ENCODE measurements around the gene SDCCAG8.

Gene SDCCAG8

DNA sequence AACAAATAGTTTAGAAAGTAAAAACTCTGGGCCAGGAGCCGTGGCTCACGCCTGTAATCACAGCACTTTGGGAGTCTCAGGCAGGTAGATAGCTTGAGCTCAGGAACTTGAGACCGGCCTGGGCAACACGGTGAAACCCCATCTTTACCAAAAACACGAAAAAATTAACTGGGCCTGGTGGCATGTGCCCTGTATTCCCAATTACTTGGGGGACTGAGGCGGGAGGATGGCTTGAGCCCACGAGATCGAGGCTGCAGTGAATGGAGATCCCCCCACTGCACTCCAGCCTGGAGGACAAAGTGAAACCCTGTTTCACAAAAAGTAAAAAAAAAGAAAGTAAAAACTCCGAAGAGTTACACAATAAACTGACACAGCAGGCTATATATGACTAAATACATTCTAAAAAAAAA is 11.4 kb upstream of the SDCCAG8 start:
- TF ChIP-seq, protein P1, sequence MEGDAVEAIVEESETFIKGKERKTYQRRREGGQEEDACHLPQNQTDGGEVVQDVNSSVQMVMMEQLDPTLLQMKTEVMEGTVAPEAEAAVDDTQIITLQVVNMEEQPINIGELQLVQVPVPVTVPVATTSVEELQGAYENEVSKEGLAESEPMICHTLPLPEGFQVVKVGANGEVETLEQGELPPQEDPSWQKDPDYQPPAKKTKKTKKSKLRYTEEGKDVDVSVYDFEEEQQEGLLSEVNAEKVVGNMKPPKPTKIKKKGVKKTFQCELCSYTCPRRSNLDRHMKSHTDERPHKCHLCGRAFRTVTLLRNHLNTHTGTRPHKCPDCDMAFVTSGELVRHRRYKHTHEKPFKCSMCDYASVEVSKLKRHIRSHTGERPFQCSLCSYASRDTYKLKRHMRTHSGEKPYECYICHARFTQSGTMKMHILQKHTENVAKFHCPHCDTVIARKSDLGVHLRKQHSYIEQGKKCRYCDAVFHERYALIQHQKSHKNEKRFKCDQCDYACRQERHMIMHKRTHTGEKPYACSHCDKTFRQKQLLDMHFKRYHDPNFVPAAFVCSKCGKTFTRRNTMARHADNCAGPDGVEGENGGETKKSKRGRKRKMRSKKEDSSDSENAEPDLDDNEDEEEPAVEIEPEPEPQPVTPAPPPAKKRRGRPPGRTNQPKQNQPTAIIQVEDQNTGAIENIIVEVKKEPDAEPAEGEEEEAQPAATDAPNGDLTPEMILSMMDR (IDR thresholded peaks at IDR 0.05; ENCODE audit: borderline replicate concordance, control extremely low read depth, extremely low read depth, insufficient read depth, missing control alignments), result no peak
- no peak for DNase-seq (ENCODE audit: low spot score)
- in situ Hi-C loops (cut with MboI; ENCODE audit: low sequenced_read_pairs, unreplicated experiment), result no loop called here

DNA sequence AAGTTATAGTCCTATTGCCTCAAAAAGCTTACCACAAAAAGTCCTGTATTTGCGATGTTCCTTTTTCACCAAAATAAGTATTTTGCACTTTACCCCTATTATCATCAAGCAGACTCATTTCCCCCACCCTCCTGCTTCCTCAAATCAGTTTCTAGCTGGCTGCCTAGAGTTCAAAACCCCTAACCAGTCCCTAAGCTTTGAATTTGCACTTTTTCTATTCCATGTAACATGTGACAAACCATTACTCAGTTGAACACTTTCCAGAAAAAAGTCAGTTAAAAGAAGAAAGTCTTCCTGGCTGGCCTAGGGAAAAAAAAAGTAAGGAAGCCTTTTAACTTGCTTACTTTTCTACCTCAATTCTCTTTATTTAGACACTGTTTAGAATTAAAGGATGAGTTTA is 8.9 kb upstream of the SDCCAG8 start:
- DNase-seq (ENCODE audit: low spot score), result no peak
- in situ Hi-C loops (cut with MboI; ENCODE audit: low sequenced_read_pairs, unreplicated experiment), result no loop called here
- TF ChIP-seq, protein P1 (IDR thresholded peaks at IDR 0.05; ENCODE audit: borderline replicate concordance, control extremely low read depth, extremely low read depth, insufficient read depth, missing control alignments), result no peak

DNA sequence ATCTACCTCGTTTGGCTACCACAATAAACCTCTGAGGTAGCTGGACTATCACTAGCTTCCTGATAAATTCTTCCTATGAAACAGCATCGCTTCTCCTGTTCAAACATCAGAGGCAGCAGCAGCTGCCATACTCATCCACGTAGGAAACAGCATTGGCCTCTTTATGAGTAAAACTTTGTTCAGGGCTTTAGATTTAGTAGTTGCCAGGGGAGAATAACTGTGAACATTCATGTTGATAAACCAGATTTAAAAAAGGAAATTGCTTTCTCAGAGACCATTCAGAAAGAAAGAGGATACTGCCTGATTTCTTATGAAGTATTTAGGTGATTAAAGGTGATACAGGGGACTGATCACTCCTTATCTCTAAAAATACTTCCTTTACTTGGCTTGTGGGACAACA is 7.9 kb upstream of the SDCCAG8 start:
- in situ Hi-C loops (cut with MboI; ENCODE audit: low sequenced_read_pairs, unreplicated experiment), result no loop called here
- TF ChIP-seq, protein P1 (IDR thresholded peaks at IDR 0.05; ENCODE audit: borderline replicate concordance, control extremely low read depth, extremely low read depth, insufficient read depth, missing control alignments), result no peak
- DNase-seq (ENCODE audit: low spot score), result no peak

DNA sequence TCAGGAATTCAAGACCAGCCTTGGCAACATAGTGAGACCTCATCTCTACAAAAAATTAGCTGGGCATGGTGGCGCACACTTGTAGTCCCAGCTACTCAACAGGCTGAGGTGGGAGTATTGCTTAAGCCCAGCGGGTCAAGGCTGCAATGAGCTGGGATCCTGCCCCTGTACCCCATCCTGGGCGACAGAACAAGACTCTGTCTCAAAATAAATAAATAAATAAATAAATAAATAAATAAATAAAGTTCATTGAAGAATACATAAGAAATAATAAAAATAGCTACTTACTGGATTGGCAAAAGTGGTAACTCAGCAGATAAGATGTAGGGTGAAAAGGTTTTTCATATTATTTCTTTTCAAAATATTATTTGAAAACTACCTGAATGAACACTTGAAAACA is 6.6 kb upstream of the SDCCAG8 start:
- TF ChIP-seq, protein P1 (IDR thresholded peaks at IDR 0.05; ENCODE audit: borderline replicate concordance, control extremely low read depth, extremely low read depth, insufficient read depth, missing control alignments), result no peak
- in situ Hi-C loops (cut with MboI; ENCODE audit: low sequenced_read_pairs, unreplicated experiment), result no loop called here
- no peak for DNase-seq (ENCODE audit: low spot score)

DNA sequence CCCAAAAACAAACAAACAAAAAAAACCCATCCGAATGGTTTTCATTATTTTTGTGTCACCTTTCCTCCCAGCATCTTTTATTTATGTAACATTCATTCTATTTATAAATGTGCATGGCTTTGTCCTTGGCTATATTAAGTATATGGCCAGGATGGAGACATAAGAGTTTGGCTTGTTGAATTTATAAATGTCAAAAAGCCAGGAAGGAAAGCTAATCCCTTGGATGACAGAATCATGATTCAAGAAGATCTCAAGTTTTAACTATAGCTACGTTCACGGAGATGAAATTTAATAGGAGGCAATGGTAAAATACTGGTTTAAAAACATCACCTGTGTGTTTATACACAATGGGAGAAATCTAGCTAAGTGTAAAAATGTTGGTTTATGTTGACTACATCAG is 5.7 kb upstream of the SDCCAG8 start:
- in situ Hi-C loops (cut with MboI; ENCODE audit: low sequenced_read_pairs, unreplicated experiment), result no loop called here
- DNase-seq (ENCODE audit: low spot score), result no peak
- TF ChIP-seq, protein P1 (IDR thresholded peaks at IDR 0.05; ENCODE audit: borderline replicate concordance, control extremely low read depth, extremely low read depth, insufficient read depth, missing control alignments), result no peak

DNA sequence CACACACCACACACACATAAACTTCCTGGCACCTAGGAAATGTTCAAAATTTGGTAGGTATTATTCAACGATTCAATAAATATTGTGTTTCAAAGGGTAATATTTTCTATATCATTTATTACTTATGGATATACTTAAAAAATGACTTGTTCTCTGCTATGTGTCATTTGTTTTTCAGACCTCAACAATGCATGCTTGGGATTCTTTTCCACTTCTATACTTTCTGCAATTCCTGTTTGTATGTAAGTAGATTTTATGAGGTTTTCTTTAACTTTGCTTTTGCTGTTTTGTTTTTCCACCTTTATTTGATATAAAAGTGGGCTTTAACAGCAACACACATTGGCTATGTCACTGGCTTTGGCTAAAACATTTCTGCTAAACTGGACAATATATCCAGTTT is 4.3 kb upstream of the SDCCAG8 start:
- no peak for DNase-seq (ENCODE audit: low spot score)
- TF ChIP-seq, protein P1 (IDR thresholded peaks at IDR 0.05; ENCODE audit: borderline replicate concordance, control extremely low read depth, extremely low read depth, insufficient read depth, missing control alignments), result no peak
- in situ Hi-C loops (cut with MboI; ENCODE audit: low sequenced_read_pairs, unreplicated experiment), result no loop called here

All from GM13976 (cell line).